ENCODE measurements around the gene CD8B2. TPM values are rescaled to one million over a fixed set of nuclear protein-coding genes. Genes with fewer than 3 reads are reported as not detected.
"Not testable (repeated sequence)": the region's sequence is repeated elsewhere in the genome, so short reads cannot be mapped to it uniquely, and the experiment has no call there.

CD8B2 gene
- total RNA-seq, 1 donor from 2014 or later = not detected

- H3K27me3 ChIP-seq (ENCODE audit: control insufficient read depth, insufficient read depth, low read length); H3K36me3 ChIP-seq (ENCODE audit: control insufficient read depth, insufficient read depth, low read length); DNase-seq (ENCODE audit: low read depth); H3K4me3 ChIP-seq (ENCODE audit: low read depth, low read length): not testable (repeated sequence)
Measured at GRCh38 chr2:106504192-106504591, 17.0 kb downstream of the CD8B2 start.

- H3K36me3 ChIP-seq (ENCODE audit: control insufficient read depth, insufficient read depth, low read length); H3K27me3 ChIP-seq (ENCODE audit: control insufficient read depth, insufficient read depth, low read length); H3K4me3 ChIP-seq (ENCODE audit: low read depth, low read length); DNase-seq (ENCODE audit: low read depth): not testable (repeated sequence)
Measured at GRCh38 chr2:106504787-106505186, 17.6 kb downstream of the CD8B2 start.

GRCh38 chr2:106506002-106506687, 19.0 kb downstream of the CD8B2 start:
- not testable (repeated sequence) for H3K4me3 ChIP-seq (ENCODE audit: low read depth, low read length); H3K27me3 ChIP-seq (ENCODE audit: control insufficient read depth, insufficient read depth, low read length); H3K36me3 ChIP-seq (ENCODE audit: control insufficient read depth, insufficient read depth, low read length); DNase-seq (ENCODE audit: low read depth)

GRCh38 chr2:106508660-106509373, 21.7 kb downstream of the CD8B2 start:
- not testable (repeated sequence) for H3K27me3 ChIP-seq (ENCODE audit: control insufficient read depth, insufficient read depth, low read length); H3K4me3 ChIP-seq (ENCODE audit: low read depth, low read length); DNase-seq (ENCODE audit: low read depth); H3K36me3 ChIP-seq (ENCODE audit: control insufficient read depth, insufficient read depth, low read length)

- H3K36me3 ChIP-seq (ENCODE audit: control insufficient read depth, insufficient read depth, low read length); DNase-seq (ENCODE audit: low read depth); H3K4me3 ChIP-seq (ENCODE audit: low read depth, low read length); H3K27me3 ChIP-seq (ENCODE audit: control insufficient read depth, insufficient read depth, low read length): not testable (repeated sequence)
Measured at GRCh38 chr2:106509374-106509770, 22.2 kb downstream of the CD8B2 start.

GRCh38 chr2:106510791-106511190, 23.6 kb downstream of the CD8B2 start:
- H3K36me3 ChIP-seq (ENCODE audit: control insufficient read depth, insufficient read depth, low read length); H3K4me3 ChIP-seq (ENCODE audit: low read depth, low read length); H3K27me3 ChIP-seq (ENCODE audit: control insufficient read depth, insufficient read depth, low read length); DNase-seq (ENCODE audit: low read depth): not testable (repeated sequence)

GRCh38 chr2:106511476-106511901, 24.3 kb downstream of the CD8B2 start:
- H3K27me3 ChIP-seq (ENCODE audit: control insufficient read depth, insufficient read depth, low read length); H3K4me3 ChIP-seq (ENCODE audit: low read depth, low read length); H3K36me3 ChIP-seq (ENCODE audit: control insufficient read depth, insufficient read depth, low read length): not testable (repeated sequence)
- DNase-seq (ENCODE audit: low read depth) = peak; percentile 1

GRCh38 chr2:106511934-106512333, 24.8 kb downstream of the CD8B2 start:
- DNase-seq (ENCODE audit: low read depth); H3K27me3 ChIP-seq (ENCODE audit: control insufficient read depth, insufficient read depth, low read length); H3K36me3 ChIP-seq (ENCODE audit: control insufficient read depth, insufficient read depth, low read length); H3K4me3 ChIP-seq (ENCODE audit: low read depth, low read length): not testable (repeated sequence)

GRCh38 chr2:106513391-106513790, 26.2 kb downstream of the CD8B2 start:
- H3K36me3 ChIP-seq (ENCODE audit: control insufficient read depth, insufficient read depth, low read length); DNase-seq (ENCODE audit: low read depth); H3K4me3 ChIP-seq (ENCODE audit: low read depth, low read length); H3K27me3 ChIP-seq (ENCODE audit: control insufficient read depth, insufficient read depth, low read length): not testable (repeated sequence)

- not testable (repeated sequence) for H3K36me3 ChIP-seq (ENCODE audit: control insufficient read depth, insufficient read depth, low read length); H3K4me3 ChIP-seq (ENCODE audit: low read depth, low read length); H3K27me3 ChIP-seq (ENCODE audit: control insufficient read depth, insufficient read depth, low read length)
- peak; percentile 1 for DNase-seq (ENCODE audit: low read depth)
Measured at GRCh38 chr2:106514827-106515226, 27.7 kb downstream of the CD8B2 start.

- TF ChIP-seq CTCF (IDR thresholded peaks at IDR 0.05; ENCODE audit: insufficient read depth, low read length, poor library complexity, severe bottlenecking) = no peak
- Histone ChIP-seq H3K36me3 (ENCODE audit: control insufficient read depth, insufficient read depth, low read length) (no peaks in the 10 kb centered on the region), H3K27me3 (ENCODE audit: control insufficient read depth, insufficient read depth, low read length) (no peaks in the 10 kb centered on the region), H3K4me3 (ENCODE audit: low read depth, low read length) (no peak overlapping the region)
- no peak for DNase-seq (ENCODE audit: low read depth)
Measured at GRCh38 chr2:106516436-106516835, 29.3 kb downstream of the CD8B2 start.
